Activated CD8-positive, alpha-beta memory T cell treated with anti-CD3 and anti-CD28 coated beads, Interleukin-2, amount 50 U/mL, for 24 hours (primary cell): ENCODE measurements around the gene CEACAM7.

ENCODE experiments used
- DNase-seq: peaks from one replicate; pipeline ENCODE4 v3.0.0-alpha.2; 2020; ENCODE audit errors: extremely low read depth

Gene CEACAM7

DNA sequence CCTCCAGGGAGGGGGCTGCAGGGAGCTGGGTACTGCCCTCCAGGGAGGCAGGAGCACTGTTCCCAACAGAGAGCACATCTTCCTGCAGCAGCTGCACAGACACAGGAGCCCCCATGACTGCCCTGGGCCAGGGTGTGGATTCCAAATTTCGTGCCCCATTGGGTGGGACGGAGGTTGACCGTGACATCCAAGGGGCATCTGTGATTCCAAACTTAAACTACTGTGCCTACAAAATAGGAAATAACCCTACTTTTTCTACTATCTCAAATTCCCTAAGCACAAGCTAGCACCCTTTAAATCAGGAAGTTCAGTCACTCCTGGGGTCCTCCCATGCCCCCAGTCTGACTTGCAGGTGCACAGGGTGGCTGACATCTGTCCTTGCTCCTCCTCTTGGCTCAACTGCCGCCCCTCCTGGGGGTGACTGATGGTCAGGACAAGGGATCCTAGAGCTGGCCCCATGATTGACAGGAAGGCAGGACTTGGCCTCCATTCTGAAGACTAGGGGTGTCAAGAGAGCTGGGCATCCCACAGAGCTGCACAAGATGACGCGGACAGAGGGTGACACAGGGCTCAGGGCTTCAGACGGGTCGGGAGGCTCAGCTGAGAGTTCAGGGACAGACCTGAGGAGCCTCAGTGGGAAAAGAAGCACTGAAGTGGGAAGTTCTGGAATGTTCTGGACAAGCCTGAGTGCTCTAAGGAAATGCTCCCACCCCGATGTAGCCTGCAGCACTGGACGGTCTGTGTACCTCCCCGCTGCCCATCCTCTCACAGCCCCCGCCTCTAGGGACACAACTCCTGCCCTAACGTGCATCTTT lies 12.5 kb upstream of the CEACAM7 start:
- no peak for DNase-seq

GRCh38 chr19:41699968-41700323 lies 11.9 kb upstream of the CEACAM7 start:
- DNase-seq = no peak

- no peak for DNase-seq
Observed at GRCh38 chr19:41699231-41699967, 11.3 kb upstream of the CEACAM7 start.

DNA sequence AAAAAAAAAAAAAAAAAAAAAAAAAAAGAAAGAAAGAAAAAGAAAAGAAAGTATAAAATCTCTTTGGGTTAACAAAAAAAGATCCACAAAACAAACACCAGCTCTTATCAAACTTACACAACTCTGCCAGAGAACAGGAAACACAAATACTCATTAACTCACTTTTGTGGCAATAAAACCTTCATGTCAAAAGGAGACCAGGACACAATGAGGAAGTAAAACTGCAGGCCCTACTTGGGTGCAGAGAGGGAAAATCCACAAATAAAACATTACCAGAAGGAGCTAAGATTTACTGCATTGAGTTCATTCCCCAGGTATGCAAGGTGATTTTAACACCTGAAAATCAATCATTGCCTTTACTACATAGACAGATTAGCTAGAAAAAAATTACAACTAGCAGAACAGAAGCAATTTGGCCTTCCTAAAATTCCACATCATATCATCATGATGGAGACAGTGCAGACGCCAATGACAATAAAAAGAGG lies 10.7 kb upstream of the CEACAM7 start:
- DNase-seq = no peak

DNA sequence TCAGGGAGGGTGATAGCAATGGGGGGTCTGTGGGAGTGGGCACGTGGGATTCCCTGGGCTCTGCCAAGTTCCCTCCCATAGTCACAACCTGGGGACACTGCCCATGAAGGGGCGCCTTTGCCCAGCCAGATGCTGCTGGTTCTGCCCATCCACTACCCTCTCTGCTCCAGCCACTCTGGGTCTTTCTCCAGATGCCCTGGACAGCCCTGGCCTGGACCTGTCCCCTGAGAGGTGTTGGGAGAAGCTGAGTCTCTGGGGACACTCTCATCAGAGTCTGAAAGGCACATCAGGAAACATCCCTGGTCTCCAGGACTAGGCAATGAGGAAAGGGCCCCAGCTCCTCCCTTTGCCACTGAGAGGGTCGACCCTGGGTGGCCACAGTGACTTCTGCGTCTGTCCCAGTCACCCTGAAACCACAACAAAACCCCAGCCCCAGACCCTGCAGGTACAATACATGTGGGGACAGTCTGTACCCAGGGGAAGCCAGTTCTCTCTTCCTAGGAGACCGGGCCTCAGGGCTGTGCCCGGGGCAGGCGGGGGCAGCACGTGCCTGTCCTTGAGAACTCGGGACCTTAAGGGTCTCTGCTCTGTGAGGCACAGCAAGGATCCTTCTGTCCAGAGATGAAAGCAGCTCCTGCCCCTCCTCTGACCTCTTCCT lies 9.3 kb upstream of the CEACAM7 start:
- DNase-seq = no peak

- no peak for DNase-seq
Observed at GRCh38 chr19:41696402-41697197, 8.5 kb upstream of the CEACAM7 start.

DNA sequence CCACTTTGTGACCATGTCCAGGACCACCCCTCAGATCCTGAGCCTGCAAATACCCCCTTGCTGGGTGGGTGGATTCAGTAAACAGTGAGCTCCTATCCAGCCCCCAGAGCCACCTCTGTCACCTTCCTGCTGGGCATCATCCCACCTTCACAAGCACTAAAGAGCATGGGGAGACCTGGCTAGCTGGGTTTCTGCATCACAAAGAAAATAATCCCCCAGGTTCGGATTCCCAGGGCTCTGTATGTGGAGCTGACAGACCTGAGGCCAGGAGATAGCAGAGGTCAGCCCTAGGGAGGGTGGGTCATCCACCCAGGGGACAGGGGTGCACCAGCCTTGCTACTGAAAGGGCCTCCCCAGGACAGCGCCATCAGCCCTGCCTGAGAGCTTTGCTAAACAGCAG lies 7.7 kb upstream of the CEACAM7 start:
- no peak for DNase-seq

GRCh38 chr19:41694831-41695635 lies 7.0 kb upstream of the CEACAM7 start:
- DNase-seq = no peak

DNA sequence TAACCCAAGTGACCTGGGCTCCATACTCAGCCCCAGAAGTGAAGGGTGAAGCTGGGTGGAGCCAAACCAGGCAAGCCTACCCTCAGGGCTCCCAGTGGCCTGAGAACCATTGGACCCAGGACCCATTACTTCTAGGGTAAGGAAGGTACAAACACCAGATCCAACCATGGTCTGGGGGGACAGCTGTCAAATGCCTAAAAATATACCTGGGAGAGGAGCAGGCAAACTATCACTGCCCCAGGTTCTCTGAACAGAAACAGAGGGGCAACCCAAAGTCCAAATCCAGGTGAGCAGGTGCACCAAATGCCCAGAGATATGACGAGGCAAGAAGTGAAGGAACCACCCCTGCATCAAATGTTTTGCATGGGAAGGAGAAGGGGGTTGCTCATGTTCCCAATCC lies 6.1 kb upstream of the CEACAM7 start:
- DNase-seq = no peak

DNA sequence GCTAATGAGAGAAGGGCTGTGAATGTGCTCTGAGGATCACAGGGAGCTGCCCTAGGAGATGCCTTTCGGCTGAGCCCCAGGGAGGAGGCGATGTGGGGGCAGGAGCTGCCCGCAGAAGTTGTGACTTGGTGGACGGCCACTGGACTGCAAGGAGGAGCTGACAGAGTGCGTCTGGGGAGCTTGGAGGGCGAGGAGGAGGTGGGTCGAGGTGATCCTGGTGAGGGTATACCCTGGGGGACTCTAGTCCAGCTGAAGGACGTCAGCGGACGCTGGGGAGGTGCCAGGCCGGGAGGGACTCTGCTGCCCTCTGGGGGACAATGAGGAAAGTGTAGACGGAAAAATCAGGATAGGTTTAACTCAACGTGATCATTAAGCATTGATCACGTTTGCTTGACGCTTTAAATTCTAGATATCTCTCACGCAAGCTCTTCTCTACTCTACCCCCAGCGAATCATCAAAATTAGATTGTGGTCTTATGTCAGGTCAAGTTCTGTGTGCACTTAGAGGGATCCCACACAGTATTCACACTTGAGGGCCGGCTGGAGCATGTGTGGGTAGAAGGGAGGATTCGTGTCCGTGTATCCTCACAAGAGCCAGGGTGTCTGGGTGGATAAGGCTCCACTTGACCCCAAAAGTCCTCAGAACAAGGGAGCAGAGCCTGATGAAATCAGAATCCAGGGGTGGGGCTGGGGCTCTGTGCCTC lies 3.3 kb upstream of the CEACAM7 start:
- no peak for DNase-seq

GRCh38 chr19:41690801-41691065 lies 2.7 kb upstream of the CEACAM7 start:
- DNase-seq = no peak

- DNase-seq = no peak
Observed at GRCh38 chr19:41689993-41690800, 2.1 kb upstream of the CEACAM7 start.

GRCh38 chr19:41688687-41689086 lies 617 bp upstream of the CEACAM7 start:
- no peak for DNase-seq

DNA sequence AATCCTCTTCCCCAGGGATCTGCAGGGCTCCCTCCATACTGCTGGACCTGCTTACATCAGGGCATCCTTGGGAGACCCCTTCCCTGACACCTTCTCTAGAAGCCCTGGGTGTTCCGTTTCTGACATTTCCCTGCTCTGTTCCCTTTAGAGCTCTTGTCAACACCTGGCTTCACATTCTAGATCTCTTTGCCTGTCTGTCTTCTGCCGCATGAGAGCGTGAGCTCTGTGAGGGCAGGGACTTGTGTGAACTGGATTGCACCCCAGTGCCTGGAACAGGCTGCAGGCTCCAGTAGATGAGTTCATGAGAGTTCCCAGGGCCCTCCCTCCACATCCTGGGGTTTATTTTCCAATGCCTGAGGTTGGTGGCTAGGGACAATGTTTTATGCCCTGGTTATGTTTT lies 651 bp downstream of the CEACAM7 start:
- DNase-seq = no peak

- DNase-seq = no peak
Observed at GRCh38 chr19:41682437-41682836, 5.6 kb downstream of the CEACAM7 start.

DNA sequence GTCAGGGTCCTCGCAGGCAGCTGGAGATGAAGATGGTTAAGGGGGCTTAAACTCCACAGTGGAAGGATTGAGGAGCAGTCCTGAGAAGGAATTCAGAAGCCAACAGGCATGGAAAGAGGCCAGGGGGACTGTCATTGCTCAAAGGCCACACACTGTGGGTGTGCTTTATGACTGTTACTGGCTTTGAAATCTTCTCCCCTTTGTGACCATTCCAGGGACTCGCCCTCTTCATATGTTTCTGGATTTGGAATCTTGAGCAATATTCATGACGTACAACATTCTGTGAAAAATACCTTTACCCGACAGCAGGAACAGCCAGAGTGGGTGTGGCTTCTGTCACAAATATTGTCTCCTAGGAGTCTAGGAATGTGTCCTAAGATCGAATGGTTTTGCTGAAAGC lies 16.6 kb downstream of the CEACAM7 start:
- DNase-seq = no peak

- DNase-seq = no peak
Observed at GRCh38 chr19:41670755-41671154, 17.3 kb downstream of the CEACAM7 start.

GRCh38 chr19:41668315-41668714 lies 19.8 kb downstream of the CEACAM7 start:
- no peak for DNase-seq

DNA sequence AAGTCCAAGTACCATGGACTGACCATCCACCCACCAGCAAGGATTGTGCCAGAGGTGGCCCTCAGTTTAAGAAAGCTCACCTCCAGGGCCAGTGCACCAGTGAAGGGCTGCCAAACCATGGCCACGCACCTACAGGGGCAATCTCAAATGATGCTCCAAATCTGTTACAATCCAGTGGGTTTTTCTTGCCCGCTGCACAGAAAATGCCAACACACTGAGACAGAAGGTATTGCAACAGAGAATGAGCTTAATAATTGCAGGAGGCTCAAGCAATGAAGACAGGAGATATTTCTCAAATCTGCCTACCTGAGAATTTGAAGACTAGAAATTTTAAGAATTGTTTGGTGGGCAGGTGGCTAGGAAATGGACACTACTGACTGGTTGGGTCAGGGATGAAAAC lies 22.0 kb downstream of the CEACAM7 start:
- no peak for DNase-seq

DNA sequence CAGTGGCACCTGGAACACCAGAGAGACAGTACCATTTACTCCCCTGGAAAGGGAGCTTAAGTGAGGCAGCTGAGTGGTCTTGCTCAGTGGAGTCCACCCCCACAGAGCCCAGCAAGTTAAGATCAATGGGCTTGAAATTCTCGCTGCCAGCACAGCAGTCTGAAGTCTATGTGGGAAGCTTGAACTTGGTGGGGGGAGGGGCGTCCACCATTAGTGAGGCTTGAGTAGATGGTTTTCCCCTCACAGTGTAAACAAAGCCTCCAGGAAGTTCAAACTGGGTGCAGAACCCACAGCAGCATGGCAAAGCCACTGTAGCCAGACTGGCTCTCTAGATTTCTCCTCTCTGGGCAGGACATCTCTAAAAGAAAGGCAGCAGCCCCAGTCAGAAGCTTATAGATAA lies 30.9 kb downstream of the CEACAM7 start:
- no peak for DNase-seq
